Mammary epithelial cell (primary cell): ENCODE data around the gene FLVCR1.

Experiments
- EZH2 ChIP-seq: IDR thresholded peaks from 2 replicates; pipeline ENCODE4 v1.6.1; 2012; ENCODE audit warnings: low read length, inconsistent platforms, borderline replicate concordance
- TF ChIP-seq, protein P1 (sequence below), 2 donors: IDR thresholded peaks in 1 of 2; conservative IDR thresholded peaks in 1 of 2; 2 replicates each; pipeline ENCODE4 v1.5.1; 2011 to 2012; ENCODE audit warnings: inconsistent platforms in 2 of 2, low read length in 2 of 2, mild to moderate bottlenecking in 2 of 2, control low read depth in 1 of 2, low read depth in 1 of 2; ENCODE audit not compliant: insufficient read depth in 1 of 2; ENCODE audit errors: extremely low read depth in 1 of 2

DNA sequence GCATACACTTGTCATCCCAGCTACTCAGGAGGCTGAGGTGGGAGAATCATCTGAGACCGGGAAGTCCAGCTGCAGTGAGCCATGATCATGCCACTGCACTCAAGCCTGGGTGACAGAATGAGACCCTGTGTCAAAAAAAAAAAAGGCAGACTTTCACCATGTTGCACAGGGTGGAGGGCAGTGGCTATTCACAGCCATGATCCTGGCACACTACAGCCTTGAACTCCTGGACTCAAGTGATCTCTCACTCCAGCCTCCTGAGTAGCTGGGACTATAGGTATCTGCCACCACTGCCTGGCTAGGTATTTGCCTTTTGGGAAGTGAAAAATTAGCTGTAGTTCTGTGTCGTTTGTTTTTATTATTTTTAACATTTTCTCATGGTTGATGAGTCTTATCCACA, 29.7 kb upstream of the FLVCR1 start:
- TF ChIP-seq, protein P1, sequence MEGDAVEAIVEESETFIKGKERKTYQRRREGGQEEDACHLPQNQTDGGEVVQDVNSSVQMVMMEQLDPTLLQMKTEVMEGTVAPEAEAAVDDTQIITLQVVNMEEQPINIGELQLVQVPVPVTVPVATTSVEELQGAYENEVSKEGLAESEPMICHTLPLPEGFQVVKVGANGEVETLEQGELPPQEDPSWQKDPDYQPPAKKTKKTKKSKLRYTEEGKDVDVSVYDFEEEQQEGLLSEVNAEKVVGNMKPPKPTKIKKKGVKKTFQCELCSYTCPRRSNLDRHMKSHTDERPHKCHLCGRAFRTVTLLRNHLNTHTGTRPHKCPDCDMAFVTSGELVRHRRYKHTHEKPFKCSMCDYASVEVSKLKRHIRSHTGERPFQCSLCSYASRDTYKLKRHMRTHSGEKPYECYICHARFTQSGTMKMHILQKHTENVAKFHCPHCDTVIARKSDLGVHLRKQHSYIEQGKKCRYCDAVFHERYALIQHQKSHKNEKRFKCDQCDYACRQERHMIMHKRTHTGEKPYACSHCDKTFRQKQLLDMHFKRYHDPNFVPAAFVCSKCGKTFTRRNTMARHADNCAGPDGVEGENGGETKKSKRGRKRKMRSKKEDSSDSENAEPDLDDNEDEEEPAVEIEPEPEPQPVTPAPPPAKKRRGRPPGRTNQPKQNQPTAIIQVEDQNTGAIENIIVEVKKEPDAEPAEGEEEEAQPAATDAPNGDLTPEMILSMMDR (conservative IDR thresholded peaks at IDR 0.05 in 1 of 2, IDR thresholded peaks at IDR 0.05 in 1 of 2; ENCODE audit: extremely low read depth in 1 of 2, insufficient read depth in 1 of 2, low read depth in 1 of 2, low read length in 2 of 2), result no peak
- TF ChIP-seq EZH2, result no peak
